ENCODE results near the gene CORO2B.

CORO2B gene

GRCh38 chr15:68635141-68635540, 56.3 kb downstream of the CORO2B start:
- 92 to 96% methylated on average over 2 of the region's 2 CpGs for WGBS, 2 experiments
- Histone ChIP-seq H3K36me3 (ENCODE audit: control insufficient read depth, insufficient read depth, low read length) (no peaks in the 10 kb centered on the region), H3K4me3 (ENCODE audit: insufficient read depth, low read depth, low read length) (no peak overlapping the region), H3K27me3 (ENCODE audit: control insufficient read depth, insufficient read depth, low read length, poor library complexity, severe bottlenecking) (no peaks in the 10 kb centered on the region), H3K27ac (ENCODE audit: insufficient read depth, low read depth, low read length, poor library complexity, severe bottlenecking) (no peak overlapping the region), H3K9me3 (ENCODE audit: control insufficient read depth, low read length) (no peaks in the 10 kb centered on the region), H3K4me1 (ENCODE audit: control insufficient read depth, insufficient read depth, low read length) (peaks cover 6% of the 10 kb centered on the region)

GRCh38 chr15:68636256-68636655, 57.5 kb downstream of the CORO2B start:
- Histone ChIP-seq H3K4me1 (ENCODE audit: control insufficient read depth, insufficient read depth, low read length) (peaks cover 16% of the 10 kb centered on the region), H3K36me3 (ENCODE audit: control insufficient read depth, insufficient read depth, low read length) (no peaks in the 10 kb centered on the region), H3K27me3 (ENCODE audit: control insufficient read depth, insufficient read depth, low read length, poor library complexity, severe bottlenecking) (no peaks in the 10 kb centered on the region), H3K9me3 (ENCODE audit: control insufficient read depth, low read length) (no peaks in the 10 kb centered on the region), H3K27ac (ENCODE audit: insufficient read depth, low read depth, low read length, poor library complexity, severe bottlenecking) (no peak overlapping the region), H3K4me3 (ENCODE audit: insufficient read depth, low read depth, low read length) (no peak overlapping the region)
- WGBS, 2 experiments: 92 to 95% methylated on average over 5 of the region's 5 CpGs

GRCh38 chr15:68637767-68638404, 59.1 kb downstream of the CORO2B start:
- no peak overlapping the region for H3K4me3 ChIP-seq (ENCODE audit: insufficient read depth, low read depth, low read length)
- no peaks in the 10 kb centered on the region for H3K36me3 ChIP-seq (ENCODE audit: control insufficient read depth, insufficient read depth, low read length)
- H3K9me3 ChIP-seq (ENCODE audit: control insufficient read depth, low read length): no peaks in the 10 kb centered on the region
- WGBS, 2 experiments: 92 to 93% methylated on average over 5 of the region's 5 CpGs
- H3K27me3 ChIP-seq (ENCODE audit: control insufficient read depth, insufficient read depth, low read length, poor library complexity, severe bottlenecking): no peaks in the 10 kb centered on the region
- no peak overlapping the region for H3K27ac ChIP-seq (ENCODE audit: insufficient read depth, low read depth, low read length, poor library complexity, severe bottlenecking)
- H3K4me1 ChIP-seq (ENCODE audit: control insufficient read depth, insufficient read depth, low read length): peaks cover 19% of the 10 kb centered on the region

DNA sequence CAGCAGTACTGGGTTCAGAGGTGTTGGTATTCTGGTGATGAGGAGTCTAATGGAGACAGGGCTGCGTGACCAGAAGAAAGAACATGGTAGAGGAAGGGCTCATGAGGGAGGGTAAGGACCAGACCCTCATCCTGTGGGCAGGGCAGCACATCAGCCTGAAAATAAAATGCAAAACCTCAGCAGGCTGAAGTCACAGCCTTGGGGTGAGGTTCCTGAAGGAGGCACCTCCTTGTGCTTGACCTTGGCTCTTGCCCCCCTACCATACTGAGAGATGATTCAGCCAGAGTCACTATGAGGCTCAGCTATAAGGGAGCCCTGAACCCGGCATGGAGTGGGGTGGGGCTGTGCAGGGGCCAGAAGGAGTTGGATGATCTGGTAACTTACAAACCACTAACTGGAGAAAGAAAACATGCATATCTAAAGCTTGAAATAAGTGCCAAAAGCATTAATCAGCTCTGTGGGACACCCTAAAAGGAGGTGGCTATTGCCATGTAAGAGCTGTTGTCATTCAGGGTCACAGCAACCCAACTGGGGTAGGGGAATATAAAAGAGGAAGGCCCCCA, 60.2 kb downstream of the CORO2B start:
- Histone ChIP-seq H3K4me3 (ENCODE audit: insufficient read depth, low read depth, low read length) (no peak overlapping the region), H3K27me3 (ENCODE audit: control insufficient read depth, insufficient read depth, low read length, poor library complexity, severe bottlenecking) (no peaks in the 10 kb centered on the region), H3K36me3 (ENCODE audit: control insufficient read depth, insufficient read depth, low read length) (no peaks in the 10 kb centered on the region), H3K27ac (ENCODE audit: insufficient read depth, low read depth, low read length, poor library complexity, severe bottlenecking) (no peak overlapping the region), H3K9me3 (ENCODE audit: control insufficient read depth, low read length) (no peaks in the 10 kb centered on the region), H3K4me1 (ENCODE audit: control insufficient read depth, insufficient read depth, low read length) (peaks cover 19% of the 10 kb centered on the region)
- WGBS, 2 experiments: 89% methylated on average over 2 of the region's 2 CpGs

- no peak overlapping the region for H3K4me3 ChIP-seq (ENCODE audit: insufficient read depth, low read depth, low read length)
- 78 to 83% methylated on average over 7 of the region's 7 CpGs for WGBS, 2 experiments
- no peaks in the 10 kb centered on the region for H3K36me3 ChIP-seq (ENCODE audit: control insufficient read depth, insufficient read depth, low read length)
- no peaks in the 10 kb centered on the region for H3K9me3 ChIP-seq (ENCODE audit: control insufficient read depth, low read length)
- no peak overlapping the region for H3K27ac ChIP-seq (ENCODE audit: insufficient read depth, low read depth, low read length, poor library complexity, severe bottlenecking)
- peaks cover 19% of the 10 kb centered on the region for H3K4me1 ChIP-seq (ENCODE audit: control insufficient read depth, insufficient read depth, low read length)
- no peaks in the 10 kb centered on the region for H3K27me3 ChIP-seq (ENCODE audit: control insufficient read depth, insufficient read depth, low read length, poor library complexity, severe bottlenecking)
Observed at GRCh38 chr15:68639926-68640600, 61.3 kb downstream of the CORO2B start.

GRCh38 chr15:68640791-68641331, 62.1 kb downstream of the CORO2B start:
- Histone ChIP-seq H3K36me3 (ENCODE audit: control insufficient read depth, insufficient read depth, low read length) (no peaks in the 10 kb centered on the region), H3K27me3 (ENCODE audit: control insufficient read depth, insufficient read depth, low read length, poor library complexity, severe bottlenecking) (no peaks in the 10 kb centered on the region), H3K27ac (ENCODE audit: insufficient read depth, low read depth, low read length, poor library complexity, severe bottlenecking) (no peak overlapping the region), H3K4me1 (ENCODE audit: control insufficient read depth, insufficient read depth, low read length) (peaks cover 19% of the 10 kb centered on the region), H3K9me3 (ENCODE audit: control insufficient read depth, low read length) (no peaks in the 10 kb centered on the region), H3K4me3 (ENCODE audit: insufficient read depth, low read depth, low read length) (no peak overlapping the region)
- 59 to 66% methylated on average over 8 of the region's 8 CpGs for WGBS, 2 experiments

- H3K4me3 ChIP-seq (ENCODE audit: insufficient read depth, low read depth, low read length): no peak overlapping the region
- H3K9me3 ChIP-seq (ENCODE audit: control insufficient read depth, low read length): no peaks in the 10 kb centered on the region
- peaks cover 19% of the 10 kb centered on the region for H3K4me1 ChIP-seq (ENCODE audit: control insufficient read depth, insufficient read depth, low read length)
- H3K36me3 ChIP-seq (ENCODE audit: control insufficient read depth, insufficient read depth, low read length): no peaks in the 10 kb centered on the region
- H3K27ac ChIP-seq (ENCODE audit: insufficient read depth, low read depth, low read length, poor library complexity, severe bottlenecking): no peak overlapping the region
- WGBS, 2 experiments: 95% methylated on average over 7 of the region's 7 CpGs
- H3K27me3 ChIP-seq (ENCODE audit: control insufficient read depth, insufficient read depth, low read length, poor library complexity, severe bottlenecking): no peaks in the 10 kb centered on the region
Observed at GRCh38 chr15:68641376-68641775, 62.6 kb downstream of the CORO2B start.

GRCh38 chr15:68642491-68642845, 63.7 kb downstream of the CORO2B start:
- H3K27ac ChIP-seq (ENCODE audit: insufficient read depth, low read depth, low read length, poor library complexity, severe bottlenecking): no peak overlapping the region
- peaks cover 19% of the 10 kb centered on the region for H3K4me1 ChIP-seq (ENCODE audit: control insufficient read depth, insufficient read depth, low read length)
- H3K4me3 ChIP-seq (ENCODE audit: insufficient read depth, low read depth, low read length): no peak overlapping the region
- H3K9me3 ChIP-seq (ENCODE audit: control insufficient read depth, low read length): no peaks in the 10 kb centered on the region
- no peaks in the 10 kb centered on the region for H3K27me3 ChIP-seq (ENCODE audit: control insufficient read depth, insufficient read depth, low read length, poor library complexity, severe bottlenecking)
- no peaks in the 10 kb centered on the region for H3K36me3 ChIP-seq (ENCODE audit: control insufficient read depth, insufficient read depth, low read length)
- WGBS, 2 experiments: 85 to 88% methylated on average over 5 of the region's 5 CpGs

- no peaks in the 10 kb centered on the region for H3K27me3 ChIP-seq (ENCODE audit: control insufficient read depth, insufficient read depth, low read length, poor library complexity, severe bottlenecking)
- no peaks in the 10 kb centered on the region for H3K36me3 ChIP-seq (ENCODE audit: control insufficient read depth, insufficient read depth, low read length)
- H3K9me3 ChIP-seq (ENCODE audit: control insufficient read depth, low read length): no peaks in the 10 kb centered on the region
- 93% methylated on average over 5 of the region's 5 CpGs for WGBS, 2 experiments
- H3K27ac ChIP-seq (ENCODE audit: insufficient read depth, low read depth, low read length, poor library complexity, severe bottlenecking): no peak overlapping the region
- H3K4me1 ChIP-seq (ENCODE audit: control insufficient read depth, insufficient read depth, low read length): peaks cover 19% of the 10 kb centered on the region
- H3K4me3 ChIP-seq (ENCODE audit: insufficient read depth, low read depth, low read length): no peak overlapping the region
Observed at GRCh38 chr15:68643216-68643830, 64.5 kb downstream of the CORO2B start.

Data from ectodermal cell (in vitro differentiated cells).